ENCODE data around the gene NOSTRIN.

DNA sequence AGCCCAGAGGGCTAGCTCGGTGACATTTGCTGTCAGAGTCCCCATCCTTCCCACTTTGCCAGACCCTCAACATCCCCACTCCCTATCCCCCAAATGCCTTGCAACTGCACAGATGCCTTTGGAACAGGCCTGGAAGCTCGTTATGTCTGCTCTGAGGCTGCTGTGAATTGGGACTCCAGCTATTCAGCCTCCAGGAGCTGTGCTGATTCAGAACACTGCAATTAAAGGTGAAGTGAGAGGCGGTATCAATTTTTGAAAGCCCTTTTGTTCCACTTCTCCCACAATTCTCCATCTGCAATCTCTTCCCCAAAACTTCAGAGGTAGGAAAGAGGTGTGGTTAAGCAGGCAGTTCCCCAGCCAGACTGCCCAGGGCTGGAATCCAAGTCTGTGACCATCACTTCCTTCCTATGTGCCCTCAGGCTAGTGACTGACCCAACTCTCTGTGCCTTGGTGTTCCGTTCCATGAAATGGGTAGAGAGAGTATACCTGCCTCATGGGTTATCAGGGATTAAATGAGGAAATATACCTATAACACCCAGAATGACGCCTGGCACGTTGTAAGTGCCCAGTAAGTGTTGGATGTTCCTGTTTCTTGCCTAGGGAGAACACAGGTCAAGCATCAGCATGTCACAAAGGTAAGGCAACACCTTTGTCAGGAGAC is 17.5 kb downstream of the NOSTRIN start:
- TF ChIP-seq, protein P1, sequence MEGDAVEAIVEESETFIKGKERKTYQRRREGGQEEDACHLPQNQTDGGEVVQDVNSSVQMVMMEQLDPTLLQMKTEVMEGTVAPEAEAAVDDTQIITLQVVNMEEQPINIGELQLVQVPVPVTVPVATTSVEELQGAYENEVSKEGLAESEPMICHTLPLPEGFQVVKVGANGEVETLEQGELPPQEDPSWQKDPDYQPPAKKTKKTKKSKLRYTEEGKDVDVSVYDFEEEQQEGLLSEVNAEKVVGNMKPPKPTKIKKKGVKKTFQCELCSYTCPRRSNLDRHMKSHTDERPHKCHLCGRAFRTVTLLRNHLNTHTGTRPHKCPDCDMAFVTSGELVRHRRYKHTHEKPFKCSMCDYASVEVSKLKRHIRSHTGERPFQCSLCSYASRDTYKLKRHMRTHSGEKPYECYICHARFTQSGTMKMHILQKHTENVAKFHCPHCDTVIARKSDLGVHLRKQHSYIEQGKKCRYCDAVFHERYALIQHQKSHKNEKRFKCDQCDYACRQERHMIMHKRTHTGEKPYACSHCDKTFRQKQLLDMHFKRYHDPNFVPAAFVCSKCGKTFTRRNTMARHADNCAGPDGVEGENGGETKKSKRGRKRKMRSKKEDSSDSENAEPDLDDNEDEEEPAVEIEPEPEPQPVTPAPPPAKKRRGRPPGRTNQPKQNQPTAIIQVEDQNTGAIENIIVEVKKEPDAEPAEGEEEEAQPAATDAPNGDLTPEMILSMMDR (IDR thresholded peaks at IDR 0.05; ENCODE audit: low read depth, low read length): no peak
- no peak for TF ChIP-seq POLR2A (IDR thresholded peaks at IDR 0.05; ENCODE audit: extremely low read depth, insufficient read length)
